Measurements from ENCODE around the gene WNT8B.

The WNT8B gene

GRCh38 chr10:100520811-100521210 is 58.0 kb downstream of the WNT8B start:
- TF ChIP-seq CTCF (IDR thresholded peaks at IDR 0.05; ENCODE audit: low read depth, low read length) (no peak), EZH2phosphoT487 (IDR thresholded peaks at IDR 0.05; ENCODE audit: low read depth) (no peak)
- Histone ChIP-seq H2AFZ (ENCODE audit: low read depth, low read length) (no peak overlapping the region), H3K4me1 (ENCODE audit: low read length) (no peaks in the 10 kb centered on the region), H3K9ac (ENCODE audit: low read length) (no peak overlapping the region), H3K4me3 (ENCODE audit: low read length) (no peak overlapping the region), H3K27me3 (ENCODE audit: low read depth, low read length) (no peaks in the 10 kb centered on the region), H3K4me2 (ENCODE audit: low read length) (no peak overlapping the region), H3K36me3 (replicated peaks; ENCODE audit: low read depth, low read length) (peaks cover 1% of the 10 kb centered on the region), H3K27ac (ENCODE audit: low read length) (no peak overlapping the region), H3K9me3 (ENCODE audit: insufficient read depth, low read length) (no peaks in the 10 kb centered on the region), H4K20me1 (ENCODE audit: insufficient read depth, low read length) (no peaks in the 10 kb centered on the region), H3K79me2 (ENCODE audit: low read length) (no peaks in the 10 kb centered on the region)

GRCh38 chr10:100522107-100522801 is 59.4 kb downstream of the WNT8B start:
- H3K9me3 ChIP-seq (ENCODE audit: insufficient read depth, low read length), result no peaks in the 10 kb centered on the region
- H3K36me3 ChIP-seq (replicated peaks; ENCODE audit: low read depth, low read length), result peaks cover 12% of the 10 kb centered on the region
- H3K4me3 ChIP-seq (ENCODE audit: low read length), result no peak overlapping the region
- no peaks in the 10 kb centered on the region for H3K4me1 ChIP-seq (ENCODE audit: low read length)
- 0 out of 2 replicates have a peak, but pooled peaks cover 1% of the 10 kb centered on the region for H3K79me2 ChIP-seq (ENCODE audit: low read length)
- H3K4me2 ChIP-seq (ENCODE audit: low read length), result no peak overlapping the region
- H4K20me1 ChIP-seq (ENCODE audit: insufficient read depth, low read length), result no peaks in the 10 kb centered on the region
- no peak overlapping the region for H3K27ac ChIP-seq (ENCODE audit: low read length)
- H2AFZ ChIP-seq (ENCODE audit: low read depth, low read length), result no peak overlapping the region
- no peaks in the 10 kb centered on the region for H3K27me3 ChIP-seq (ENCODE audit: low read depth, low read length)
- TF ChIP-seq EZH2phosphoT487 (IDR thresholded peaks at IDR 0.05; ENCODE audit: low read depth) (no peak), CTCF (IDR thresholded peaks at IDR 0.05; ENCODE audit: low read depth, low read length) (no peak)
- no peak overlapping the region for H3K9ac ChIP-seq (ENCODE audit: low read length)

GRCh38 chr10:100522945-100523344 is 60.1 kb downstream of the WNT8B start:
- TF ChIP-seq CTCF (IDR thresholded peaks at IDR 0.05; ENCODE audit: low read depth, low read length), result no peak
- TF ChIP-seq EZH2phosphoT487 (IDR thresholded peaks at IDR 0.05; ENCODE audit: low read depth), result no peak
- Histone ChIP-seq H3K4me3 (ENCODE audit: low read length) (no peak overlapping the region), H3K79me2 (ENCODE audit: low read length) (peaks cover 8% of the 10 kb centered on the region), H3K9ac (ENCODE audit: low read length) (no peak overlapping the region), H3K9me3 (ENCODE audit: insufficient read depth, low read length) (no peaks in the 10 kb centered on the region), H3K4me2 (ENCODE audit: low read length) (no peak overlapping the region), H3K4me1 (ENCODE audit: low read length) (no peaks in the 10 kb centered on the region), H3K36me3 (replicated peaks; ENCODE audit: low read depth, low read length) (peaks cover 12% of the 10 kb centered on the region), H3K27me3 (ENCODE audit: low read depth, low read length) (no peaks in the 10 kb centered on the region), H2AFZ (ENCODE audit: low read depth, low read length) (no peak overlapping the region), H3K27ac (ENCODE audit: low read length) (no peak overlapping the region), H4K20me1 (ENCODE audit: insufficient read depth, low read length) (no peaks in the 10 kb centered on the region)

- Histone ChIP-seq H3K4me3 (ENCODE audit: low read length) (no peak overlapping the region), H3K4me1 (ENCODE audit: low read length) (peaks cover 8% of the 10 kb centered on the region)
Measured at GRCh38 chr10:100524206-100524605, 61.4 kb downstream of the WNT8B start.

More at GRCh38 chr10:100524206-100524605, 61.4 kb downstream of the WNT8B start:
- no peak for TF ChIP-seq CTCF (IDR thresholded peaks at IDR 0.05; ENCODE audit: low read depth, low read length)
- TF ChIP-seq EZH2phosphoT487 (IDR thresholded peaks at IDR 0.05; ENCODE audit: low read depth), result no peak
- H3K27me3 ChIP-seq (ENCODE audit: low read depth, low read length), result no peaks in the 10 kb centered on the region
- H3K9ac ChIP-seq (ENCODE audit: low read length), result no peak overlapping the region
- no peak overlapping the region for H3K4me2 ChIP-seq (ENCODE audit: low read length)
- peaks cover 20% of the 10 kb centered on the region for H3K79me2 ChIP-seq (ENCODE audit: low read length)
- H3K36me3 ChIP-seq (replicated peaks; ENCODE audit: low read depth, low read length), result peaks cover 12% of the 10 kb centered on the region
- no peak overlapping the region for H3K27ac ChIP-seq (ENCODE audit: low read length)
- H4K20me1 ChIP-seq (ENCODE audit: insufficient read depth, low read length), result no peaks in the 10 kb centered on the region
- no peak overlapping the region for H2AFZ ChIP-seq (ENCODE audit: low read depth, low read length)
- no peaks in the 10 kb centered on the region for H3K9me3 ChIP-seq (ENCODE audit: insufficient read depth, low read length)
